22Rv1 (cell line): ENCODE data around the gene PPM1K.

Experiments used
- H3K27ac ChIP-seq: fragments of 450-650 bp; 2 replicates; pipeline ENCODE4 v1.5.1; 2017
- ZFX ChIP-seq: fragments of 450-650 bp; IDR thresholded peaks from 2 replicates; pipeline ENCODE4 v1.6.1; 2017; ENCODE audit warnings: antibody characterized with exemption, borderline replicate concordance
- TF ChIP-seq, protein P1 (sequence below): fragments of 450-650 bp; IDR thresholded peaks from 2 replicates; pipeline ENCODE4 v1.5.1; 2017; ENCODE audit warnings: mild to moderate bottlenecking

PPM1K gene

DNA sequence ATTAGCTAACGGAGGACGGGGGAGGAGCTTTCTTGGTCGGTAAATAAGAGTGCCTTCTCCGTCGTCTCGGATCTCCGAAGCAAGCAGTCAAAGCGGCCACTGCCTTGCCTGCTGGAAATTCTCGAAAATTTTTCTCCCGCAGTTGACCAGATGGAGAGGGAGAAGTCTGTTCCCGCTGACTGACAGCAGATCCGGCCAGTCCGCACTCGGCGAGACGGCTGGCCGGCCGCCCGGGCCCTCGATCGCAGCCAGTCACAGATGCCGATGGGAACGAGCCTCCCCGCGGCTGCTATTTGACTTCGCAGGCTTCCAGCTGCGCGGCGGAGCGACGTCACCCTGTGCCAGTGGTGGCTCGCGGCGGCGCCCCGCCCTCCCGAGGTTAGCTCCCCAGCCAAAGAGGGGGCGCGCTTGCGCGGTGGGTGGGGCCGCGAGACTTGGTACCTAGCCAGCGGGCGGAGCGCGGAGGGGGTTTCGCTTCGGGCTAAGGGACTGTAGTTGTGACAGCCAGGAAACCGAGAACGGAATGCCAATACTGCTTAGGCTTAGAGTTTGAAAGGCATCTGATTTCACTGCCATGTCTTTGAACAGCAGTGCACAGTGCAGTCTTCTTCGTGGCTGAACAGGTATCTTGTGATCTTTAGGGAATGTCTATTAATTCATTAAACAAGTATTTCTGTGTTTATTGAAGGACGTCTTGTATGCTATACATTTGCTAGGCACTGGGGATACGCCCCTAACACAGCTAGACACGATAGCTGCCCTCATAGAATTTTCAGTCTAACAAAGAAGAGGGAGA lies at the start of gene PPM1K:
PPM1K (minus strand) TSS at position 123 of the 796 bp plus-strand sequence. CDS start 5,978 bp downstream, outside the sequence.
- TF ChIP-seq, protein P1, sequence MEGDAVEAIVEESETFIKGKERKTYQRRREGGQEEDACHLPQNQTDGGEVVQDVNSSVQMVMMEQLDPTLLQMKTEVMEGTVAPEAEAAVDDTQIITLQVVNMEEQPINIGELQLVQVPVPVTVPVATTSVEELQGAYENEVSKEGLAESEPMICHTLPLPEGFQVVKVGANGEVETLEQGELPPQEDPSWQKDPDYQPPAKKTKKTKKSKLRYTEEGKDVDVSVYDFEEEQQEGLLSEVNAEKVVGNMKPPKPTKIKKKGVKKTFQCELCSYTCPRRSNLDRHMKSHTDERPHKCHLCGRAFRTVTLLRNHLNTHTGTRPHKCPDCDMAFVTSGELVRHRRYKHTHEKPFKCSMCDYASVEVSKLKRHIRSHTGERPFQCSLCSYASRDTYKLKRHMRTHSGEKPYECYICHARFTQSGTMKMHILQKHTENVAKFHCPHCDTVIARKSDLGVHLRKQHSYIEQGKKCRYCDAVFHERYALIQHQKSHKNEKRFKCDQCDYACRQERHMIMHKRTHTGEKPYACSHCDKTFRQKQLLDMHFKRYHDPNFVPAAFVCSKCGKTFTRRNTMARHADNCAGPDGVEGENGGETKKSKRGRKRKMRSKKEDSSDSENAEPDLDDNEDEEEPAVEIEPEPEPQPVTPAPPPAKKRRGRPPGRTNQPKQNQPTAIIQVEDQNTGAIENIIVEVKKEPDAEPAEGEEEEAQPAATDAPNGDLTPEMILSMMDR: no peak
- no peak for TF ChIP-seq ZFX
- H3K27ac ChIP-seq: peak within 1 kb of the TSS; percentile 96

DNA sequence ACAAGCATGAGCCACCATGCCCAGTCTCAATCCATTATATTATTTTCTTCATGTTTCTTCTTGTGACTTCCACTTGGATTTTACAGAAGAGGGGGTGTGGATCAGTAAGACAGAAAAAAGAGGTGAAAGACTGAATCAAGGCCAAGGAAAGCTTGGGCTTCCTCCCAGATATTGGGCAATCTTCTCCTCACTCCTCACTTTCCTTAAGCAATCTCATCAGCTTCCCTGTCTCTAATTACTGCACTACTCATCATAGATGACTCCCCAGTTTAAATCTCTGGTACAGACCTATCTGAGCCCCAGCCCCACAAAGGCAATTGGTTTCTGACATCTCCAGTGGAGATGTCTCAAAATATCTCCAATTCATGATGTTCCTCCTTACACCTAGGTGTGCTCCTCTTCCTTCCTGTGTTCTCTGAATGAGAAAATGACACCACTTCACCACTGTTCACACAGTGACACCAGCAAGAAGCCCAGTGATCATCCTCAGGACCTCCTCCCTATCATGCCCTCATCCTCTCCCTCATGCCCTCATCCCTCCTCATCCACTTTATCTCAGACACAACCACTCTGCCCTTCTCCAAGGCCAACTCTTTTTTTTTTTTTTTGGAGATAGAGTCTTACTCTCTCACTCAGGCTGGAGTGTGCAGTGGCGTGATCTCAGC lies 49.5 kb upstream of the PPM1K start:
- H3K27ac ChIP-seq: no peak overlapping the region
- TF ChIP-seq, protein P1: no peak
- TF ChIP-seq ZFX: no peak

DNA sequence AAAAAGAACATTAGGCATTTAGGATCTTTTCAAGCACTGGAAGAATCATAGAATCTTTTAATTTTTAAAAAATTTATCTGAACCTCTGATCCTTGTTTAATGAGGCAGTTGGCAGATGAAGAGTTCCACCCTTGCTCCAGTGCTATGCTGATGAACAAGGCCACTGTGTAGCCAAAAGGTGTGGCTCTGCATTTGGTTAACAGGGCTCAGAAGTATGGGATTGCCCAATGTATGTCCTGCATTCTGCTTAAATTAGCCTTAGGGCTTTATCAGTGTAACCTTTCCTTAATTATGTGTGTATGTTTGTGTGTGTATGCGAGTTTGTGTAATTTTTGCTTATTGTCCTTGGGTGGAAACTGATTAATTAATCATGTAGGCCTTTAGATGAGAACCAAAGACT lies 43.3 kb upstream of the PPM1K start:
- TF ChIP-seq, protein P1: no peak
- TF ChIP-seq ZFX: no peak
- no peak overlapping the region for H3K27ac ChIP-seq

DNA sequence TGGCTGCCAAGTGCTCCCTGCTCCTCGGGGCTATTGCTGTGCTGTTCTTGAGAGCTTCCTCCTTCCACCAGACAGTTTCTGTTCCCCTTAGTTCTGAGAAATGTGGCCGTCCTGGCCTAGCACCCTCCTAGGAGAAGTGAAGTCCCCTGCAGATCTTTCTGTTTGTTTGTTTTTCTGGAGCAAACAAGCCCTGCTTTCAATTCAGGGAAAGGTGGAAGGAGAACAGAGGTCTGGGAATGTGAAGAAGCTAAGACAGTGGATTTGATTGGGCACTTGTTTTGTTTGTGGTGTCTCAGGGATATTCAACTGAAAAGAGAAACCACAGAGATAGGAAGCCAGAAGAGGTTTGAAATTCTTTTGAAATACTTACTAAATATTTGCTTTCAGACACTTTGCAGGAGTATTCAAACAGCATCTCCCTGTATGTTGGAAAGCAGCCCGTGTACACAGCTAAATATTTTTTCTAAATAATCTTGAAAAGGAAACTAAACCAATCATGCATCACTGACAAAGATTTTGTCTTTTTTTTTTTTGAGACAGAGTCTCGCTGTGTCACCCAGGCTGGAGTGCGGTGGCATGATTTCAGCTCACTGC lies 36.5 kb upstream of the PPM1K start:
- TF ChIP-seq, protein P1: no peak
- TF ChIP-seq ZFX: no peak
- H3K27ac ChIP-seq: peak overlapping the region; percentile 45

DNA sequence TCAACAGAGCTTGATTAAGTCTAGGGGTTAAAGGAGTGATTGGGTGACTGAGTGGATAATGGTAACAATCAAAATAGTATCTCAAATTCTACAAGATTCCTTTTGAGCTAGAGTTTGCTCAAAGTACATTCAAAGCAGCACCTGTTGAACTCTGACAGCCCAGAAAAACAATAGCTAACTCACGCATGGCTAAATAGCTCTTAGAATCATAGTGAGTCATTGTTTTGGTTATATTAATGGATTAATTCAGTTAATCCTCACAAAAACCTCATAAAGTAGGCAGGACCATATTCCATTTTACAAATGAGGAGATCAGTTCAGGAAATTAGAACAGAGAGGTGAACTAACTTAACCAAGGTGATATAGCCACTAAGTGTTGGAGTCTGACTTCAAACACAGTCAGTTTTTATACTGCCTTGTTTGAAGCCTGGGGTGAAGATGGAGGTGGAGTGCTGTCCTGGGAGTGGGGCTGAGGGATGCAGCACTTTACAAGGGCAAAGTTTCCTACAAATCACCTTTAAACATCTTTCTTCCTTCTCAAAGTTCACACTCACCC lies 35.9 kb upstream of the PPM1K start:
- TF ChIP-seq ZFX: no peak
- TF ChIP-seq, protein P1: no peak
- peak overlapping the region; percentile 45 for H3K27ac ChIP-seq

DNA sequence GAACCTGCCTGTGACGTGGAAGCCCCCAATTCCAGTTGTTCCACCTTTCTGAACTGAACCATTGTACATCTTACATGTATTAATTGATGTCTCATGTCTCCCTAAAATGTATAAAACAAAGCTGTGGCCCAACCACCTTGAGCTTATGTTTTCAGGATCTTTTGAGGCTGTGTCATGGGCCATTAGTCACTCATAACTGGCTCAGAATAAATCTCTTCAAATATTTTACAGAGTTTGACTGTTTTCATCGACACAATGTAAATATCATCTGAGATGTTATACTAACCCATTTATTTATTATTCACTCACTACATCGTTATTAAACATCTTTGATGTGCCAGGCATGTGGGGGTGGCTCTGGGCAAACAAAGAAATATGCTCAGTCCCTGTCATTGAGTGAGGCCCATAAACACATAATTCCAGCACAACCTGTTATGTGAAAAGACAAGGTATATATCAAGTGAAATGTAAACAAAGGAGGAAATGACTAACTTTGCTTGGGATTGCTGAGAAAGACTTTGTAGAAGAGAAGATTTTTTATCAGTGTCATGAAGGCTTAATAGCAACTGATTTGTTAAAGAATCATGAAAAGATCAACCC lies 34.5 kb upstream of the PPM1K start:
- TF ChIP-seq ZFX: no peak
- TF ChIP-seq, protein P1: no peak
- H3K27ac ChIP-seq: no peak overlapping the region
